ENCODE measurements around the gene ERO1B. TPM values are rescaled to one million over a fixed set of nuclear protein-coding genes. Genes with fewer than 3 reads are reported as not detected.

Gene ERO1B
- total RNA-seq, 1 donor: 2.9 TPM

GRCh38 chr1:236282719-236283118 lies 961 bp upstream of the ERO1B start:
- peaks cover 20% of the 10 kb centered on the region for H3K27me3 ChIP-seq (ENCODE audit: insufficient read depth, low read length)
- no peaks in the 10 kb centered on the region for H3K36me3 ChIP-seq (ENCODE audit: insufficient read depth, low read length)
- H3K4me3 ChIP-seq (ENCODE audit: insufficient read depth, low read length): peak overlapping the region; percentile 88
- no peaks in the 10 kb centered on the region for H4K20me1 ChIP-seq (ENCODE audit: insufficient read depth, low read length)
- H3K79me2 ChIP-seq (ENCODE audit: insufficient read depth, low read length): no peaks in the 10 kb centered on the region
- no peak overlapping the region for H2AFZ ChIP-seq (ENCODE audit: low read length)
- DNase-seq (ENCODE audit: insufficient read length, low spot score, missing footprints): no peak
- TF ChIP-seq, protein P1, sequence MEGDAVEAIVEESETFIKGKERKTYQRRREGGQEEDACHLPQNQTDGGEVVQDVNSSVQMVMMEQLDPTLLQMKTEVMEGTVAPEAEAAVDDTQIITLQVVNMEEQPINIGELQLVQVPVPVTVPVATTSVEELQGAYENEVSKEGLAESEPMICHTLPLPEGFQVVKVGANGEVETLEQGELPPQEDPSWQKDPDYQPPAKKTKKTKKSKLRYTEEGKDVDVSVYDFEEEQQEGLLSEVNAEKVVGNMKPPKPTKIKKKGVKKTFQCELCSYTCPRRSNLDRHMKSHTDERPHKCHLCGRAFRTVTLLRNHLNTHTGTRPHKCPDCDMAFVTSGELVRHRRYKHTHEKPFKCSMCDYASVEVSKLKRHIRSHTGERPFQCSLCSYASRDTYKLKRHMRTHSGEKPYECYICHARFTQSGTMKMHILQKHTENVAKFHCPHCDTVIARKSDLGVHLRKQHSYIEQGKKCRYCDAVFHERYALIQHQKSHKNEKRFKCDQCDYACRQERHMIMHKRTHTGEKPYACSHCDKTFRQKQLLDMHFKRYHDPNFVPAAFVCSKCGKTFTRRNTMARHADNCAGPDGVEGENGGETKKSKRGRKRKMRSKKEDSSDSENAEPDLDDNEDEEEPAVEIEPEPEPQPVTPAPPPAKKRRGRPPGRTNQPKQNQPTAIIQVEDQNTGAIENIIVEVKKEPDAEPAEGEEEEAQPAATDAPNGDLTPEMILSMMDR (IDR thresholded peaks at IDR 0.05; ENCODE audit: extremely low read depth, low read depth, low read length): no peak
- H3K4me2 ChIP-seq (ENCODE audit: insufficient read depth, low read length): peak overlapping the region; percentile 88
- no peaks in the 10 kb centered on the region for H3K9me3 ChIP-seq (ENCODE audit: low read depth, low read length)
- no peak overlapping the region for H3K27ac ChIP-seq (ENCODE audit: low read depth, low read length)
- H3K4me1 ChIP-seq (ENCODE audit: insufficient read depth, low read length): peaks cover 9% of the 10 kb centered on the region

GRCh38 chr1:236282425-236282716 lies 613 bp upstream of the ERO1B start:
- Histone ChIP-seq H3K27ac (ENCODE audit: low read depth, low read length) (no peak overlapping the region), H3K4me3 (ENCODE audit: insufficient read depth, low read length) (peak overlapping the region; percentile 88), H3K9me3 (ENCODE audit: low read depth, low read length) (no peaks in the 10 kb centered on the region), H3K4me1 (ENCODE audit: insufficient read depth, low read length) (peaks cover 9% of the 10 kb centered on the region), H3K36me3 (ENCODE audit: insufficient read depth, low read length) (no peaks in the 10 kb centered on the region), H3K79me2 (ENCODE audit: insufficient read depth, low read length) (no peaks in the 10 kb centered on the region), H3K4me2 (ENCODE audit: insufficient read depth, low read length) (peak overlapping the region; percentile 88), H3K27me3 (ENCODE audit: insufficient read depth, low read length) (peaks cover 20% of the 10 kb centered on the region), H4K20me1 (ENCODE audit: insufficient read depth, low read length) (no peaks in the 10 kb centered on the region), H2AFZ (ENCODE audit: low read length) (peak overlapping the region; percentile 95)
- TF ChIP-seq, protein P1 (IDR thresholded peaks at IDR 0.05; ENCODE audit: extremely low read depth, low read depth, low read length): no peak
- DNase-seq (ENCODE audit: insufficient read length, low spot score, missing footprints): no peak

GRCh38 chr1:236281198-236281653 lies 532 bp downstream of the ERO1B start:
- Histone ChIP-seq H3K36me3 (ENCODE audit: insufficient read depth, low read length) (no peaks in the 10 kb centered on the region), H3K4me3 (ENCODE audit: insufficient read depth, low read length) (peak overlapping the region; percentile 88), H3K4me1 (ENCODE audit: insufficient read depth, low read length) (peaks cover 9% of the 10 kb centered on the region), H3K27ac (ENCODE audit: low read depth, low read length) (peak overlapping the region; percentile 32), H3K4me2 (ENCODE audit: insufficient read depth, low read length) (peak overlapping the region; percentile 88), H2AFZ (ENCODE audit: low read length) (peak overlapping the region; percentile 92), H3K27me3 (ENCODE audit: insufficient read depth, low read length) (peaks cover 20% of the 10 kb centered on the region), H4K20me1 (ENCODE audit: insufficient read depth, low read length) (no peaks in the 10 kb centered on the region), H3K9me3 (ENCODE audit: low read depth, low read length) (no peaks in the 10 kb centered on the region), H3K79me2 (ENCODE audit: insufficient read depth, low read length) (no peaks in the 10 kb centered on the region)
- DNase-seq (ENCODE audit: insufficient read length, low spot score, missing footprints): peak; percentile 56
- TF ChIP-seq, protein P1 (IDR thresholded peaks at IDR 0.05; ENCODE audit: extremely low read depth, low read depth, low read length): no peak

DNA sequence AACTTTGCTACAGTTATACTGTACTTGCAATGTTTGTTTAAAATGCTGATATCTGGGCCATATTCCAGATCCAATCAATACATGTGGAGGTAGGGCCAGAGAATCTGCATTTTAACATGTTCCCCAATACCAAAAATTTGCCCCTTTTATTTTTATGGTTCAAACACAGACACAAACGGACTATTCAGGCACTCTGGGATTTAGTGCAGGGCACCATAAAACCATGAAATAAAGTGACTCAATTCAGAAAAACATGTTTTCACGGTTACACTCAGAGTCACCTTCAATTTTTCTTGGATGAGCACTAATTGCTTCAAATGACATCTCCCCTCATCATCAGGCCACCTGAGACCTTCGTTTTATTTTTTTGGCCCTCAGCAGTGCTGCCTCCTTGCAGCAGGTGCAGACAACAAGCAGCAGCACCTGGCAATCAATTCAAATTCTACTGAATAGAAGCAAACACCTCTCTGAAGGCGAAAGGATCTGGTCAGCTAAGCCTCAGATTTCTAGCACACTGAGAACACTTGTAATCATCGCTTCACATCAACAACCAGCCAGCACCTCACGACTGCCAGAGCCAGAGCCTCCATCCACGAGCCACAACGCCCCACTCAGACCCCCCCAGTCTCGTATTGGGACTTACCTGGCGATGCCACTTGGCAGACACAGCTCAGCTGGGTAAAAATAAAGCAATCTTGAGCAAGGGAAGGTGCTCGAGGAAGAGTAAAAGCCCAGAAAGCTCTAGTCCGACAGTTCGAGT lies 1.1 kb downstream of the ERO1B start:
- TF ChIP-seq, protein P1 (IDR thresholded peaks at IDR 0.05; ENCODE audit: extremely low read depth, low read depth, low read length): no peak

More for the DNA sequence above, 1.1 kb downstream of the ERO1B start:
- Histone ChIP-seq H3K27me3 (ENCODE audit: insufficient read depth, low read length) (peaks cover 20% of the 10 kb centered on the region), H3K79me2 (ENCODE audit: insufficient read depth, low read length) (no peaks in the 10 kb centered on the region), H4K20me1 (ENCODE audit: insufficient read depth, low read length) (no peaks in the 10 kb centered on the region), H3K4me3 (ENCODE audit: insufficient read depth, low read length) (peak overlapping the region; percentile 88), H2AFZ (ENCODE audit: low read length) (peak overlapping the region; percentile 92), H3K27ac (ENCODE audit: low read depth, low read length) (no peak overlapping the region), H3K36me3 (ENCODE audit: insufficient read depth, low read length) (no peaks in the 10 kb centered on the region), H3K4me1 (ENCODE audit: insufficient read depth, low read length) (peaks cover 9% of the 10 kb centered on the region), H3K4me2 (ENCODE audit: insufficient read depth, low read length) (peak overlapping the region; percentile 88), H3K9me3 (ENCODE audit: low read depth, low read length) (no peaks in the 10 kb centered on the region)
- DNase-seq (ENCODE audit: insufficient read length, low spot score, missing footprints): no peak
